IMR-90 (cell line): ENCODE results near the gene ZNF76. TPM values are rescaled to one million over a fixed set of nuclear protein-coding genes. Genes with fewer than 3 reads are reported as not detected.

Experiments used
- ATAC-seq: fragments of 200-7000 bp; cut with Tn5 transposase; 2 replicates; pipeline ENCODE4 v1.9.1; 2020; ENCODE audit warnings: low read depth, mild to moderate bottlenecking, moderate library complexity
- BruUV-seq: library from RNA; stranded (reverse); fragments of 400-500 nt; replicated peaks from 2 replicates; lab custom pipeline; 2021; lab: Mats Ljungman, UMichigan
- CTCF ChIA-PET: fragments of 300-600 bp; formaldehyde crosslinking; extraction: SDS; loops from one replicate; lab custom pipeline; 2021; ENCODE audit warnings: antibody characterized with exemption; lab: Yijun Ruan, JAX
- POLR2A ChIA-PET: fragments of 300-600 bp; sonication (Branson Sonifier 250); formaldehyde crosslinking; loops from one replicate; lab custom pipeline; 2022; ENCODE audit warnings: antibody characterized with exemption; ENCODE audit not compliant: unreplicated experiment; lab: Charles Lee
- DNase-seq: peaks from one replicate; pipeline ENCODE4 v3.0.0; 2013
- H2AFZ ChIP-seq: replicated peaks from 2 replicates; pipeline ENCODE3; 2013; ENCODE audit warnings: low read length, mild to moderate bottlenecking; ENCODE audit not compliant: poor library complexity
- H2AK5ac ChIP-seq: 2 replicates; pipeline ENCODE4 v1.6.1; 2013; ENCODE audit warnings: low read depth, low read length, inconsistent platforms
- H2AK9ac ChIP-seq: replicated peaks from 2 replicates; pipeline ENCODE3; 2013; ENCODE audit warnings: mild to moderate bottlenecking, low read depth, low read length, moderate library complexity; ENCODE audit not compliant: poor library complexity
- H2BK120ac ChIP-seq: 2 replicates; pipeline ENCODE4 v1.6.1; 2013; ENCODE audit warnings: low read depth, low read length, inconsistent platforms
- H2BK15ac ChIP-seq: 3 replicates; pipeline ENCODE4 v1.6.1; 2013; ENCODE audit warnings: low read depth, low read length, inconsistent platforms
- H2BK20ac ChIP-seq: 2 replicates; pipeline ENCODE4 v1.6.1; 2013; ENCODE audit warnings: low read depth, mild to moderate bottlenecking, inconsistent platforms, low read length, moderate library complexity
- H2BK5ac ChIP-seq: 2 replicates; pipeline ENCODE4 v1.6.1; 2013; ENCODE audit warnings: mild to moderate bottlenecking, low read depth, low read length, inconsistent platforms; ENCODE audit not compliant: poor library complexity, severe bottlenecking
- H3K14ac ChIP-seq: replicated peaks from 2 replicates; pipeline ENCODE4 v1.6.1; 2013; ENCODE audit warnings: low read depth, low read length, inconsistent platforms
- H3K18ac ChIP-seq: 2 replicates; pipeline ENCODE4 v1.6.1; 2013; ENCODE audit warnings: low read depth, low read length, control low read depth
- H3K23ac ChIP-seq: 2 replicates; pipeline ENCODE4 v1.6.1; 2013; ENCODE audit warnings: low read depth, low read length, inconsistent platforms
- H3K27ac ChIP-seq: 2 replicates; pipeline ENCODE4 v1.5.1; 2013; ENCODE audit warnings: mild to moderate bottlenecking, control low read depth, low read length; ENCODE audit not compliant: insufficient read depth
- H3K27me3 ChIP-seq: 2 replicates; pipeline ENCODE4 v1.6.1; 2013; ENCODE audit warnings: low read length; ENCODE audit not compliant: control insufficient read depth, insufficient read depth
- H3K36me3 ChIP-seq: 2 replicates; pipeline ENCODE4 v1.6.1; 2013; ENCODE audit warnings: low read length, mixed read lengths; ENCODE audit not compliant: control insufficient read depth, insufficient read depth
- H3K4ac ChIP-seq: 2 replicates; pipeline ENCODE4 v1.6.1; 2013; ENCODE audit warnings: low read depth, low read length, inconsistent platforms
- H3K4me1 ChIP-seq: 2 replicates; pipeline ENCODE4 v1.6.1; 2013; ENCODE audit warnings: low read length, mixed read lengths; ENCODE audit not compliant: control insufficient read depth, insufficient read depth
- H3K4me2 ChIP-seq: 2 replicates; pipeline ENCODE4 v1.6.1; 2013; ENCODE audit warnings: low read depth, mild to moderate bottlenecking, control low read depth, low read length, moderate library complexity
- H3K4me3 ChIP-seq: 2 replicates; pipeline ENCODE4 v1.5.1; 2013; ENCODE audit warnings: low read depth, mild to moderate bottlenecking, control low read depth, low read length, moderate library complexity; ENCODE audit not compliant: insufficient read depth
- H3K56ac ChIP-seq: 2 replicates; pipeline ENCODE4 v1.6.1; 2013; ENCODE audit warnings: low read length, inconsistent platforms; ENCODE audit not compliant: insufficient read depth; ENCODE audit errors: extremely low read depth
- H3K79me1 ChIP-seq, 2 experiments: 2 replicates each; pipeline ENCODE4 v1.6.1; 2013; ENCODE audit warnings: low read length in 2 of 2, inconsistent platforms in 1 of 2, low read depth in 1 of 2
- H3K9ac ChIP-seq: 2 replicates; pipeline ENCODE4 v1.6.1; 2013; ENCODE audit warnings: low read depth, low read length, control low read depth
- H3K9me1 ChIP-seq: 2 replicates; pipeline ENCODE4 v1.6.1; 2013; ENCODE audit warnings: low read length, inconsistent platforms; ENCODE audit not compliant: insufficient read depth
- H3K9me3 ChIP-seq: 2 replicates; pipeline ENCODE4 v1.6.1; 2013; ENCODE audit warnings: low read length; ENCODE audit not compliant: control insufficient read depth, insufficient read depth
- H4K20me1 ChIP-seq: 2 replicates; pipeline ENCODE4 v1.6.1; 2013; ENCODE audit warnings: low read length, inconsistent platforms; ENCODE audit not compliant: insufficient read depth
- H4K5ac ChIP-seq: 2 replicates; pipeline ENCODE4 v1.6.1; 2013; ENCODE audit warnings: mild to moderate bottlenecking, low read depth, low read length, control low read depth
- H4K8ac ChIP-seq, 2 experiments: 2 replicates each; pipeline ENCODE4 v1.6.1; 2013; ENCODE audit warnings: low read depth in 2 of 2, low read length in 2 of 2, control low read depth in 1 of 2, inconsistent platforms in 1 of 2
- H4K91ac ChIP-seq: 2 replicates; pipeline ENCODE4 v1.6.1; 2013; ENCODE audit warnings: low read depth, low read length, inconsistent platforms; ENCODE audit not compliant: insufficient read depth
- FOS ChIP-seq: fragments of 150-350 bp; IDR thresholded peaks from 2 replicates; pipeline ENCODE4 v1.6.1; 2016; ENCODE audit warnings: low read depth, low read length
- POLR2A ChIP-seq: IDR thresholded peaks from 2 replicates; pipeline ENCODE4 v1.6.1; 2012; ENCODE audit warnings: mild to moderate bottlenecking, low read depth, low read length
- WGBS, 2 experiments: methylation state at CpG; one replicate each; pipeline versions ENCODE4 v1.1.5 to v1.1.7; 2013; ENCODE audit warnings: missing lambda C conversion rate in 2 of 2; ENCODE audit not compliant: insufficient read length in 1 of 2; ENCODE audit errors: extremely low coverage in 2 of 2; 5-methylcytosine and 5-hydroxymethylcytosine counted together
- dilution Hi-C: fragments of 300-500 bp; cut with HindIII; formaldehyde crosslinking; loops from one replicate; pipeline ENCODE4 v1.14.3; 2018; ENCODE audit warnings: low sequenced_read_pairs; ENCODE audit not compliant: unreplicated experiment
- in situ Hi-C: fragments of 300-500 bp; cut with MboI; formaldehyde crosslinking; loops from 3 replicates; pipeline ENCODE4 v1.14.3; 2019; ENCODE audit warnings: low sequenced_read_pairs, inconsistent platforms, mixed read lengths
- intact Hi-C: fragments of 100-400 bp; cut with micrococcal nuclease; formaldehyde crosslinking; loops from 2 replicates; pipeline ENCODE4 v1.10.0; 2022
- polyA plus RNA-seq, 3 experiments: library from polyadenylated mRNA; depleted of rRNA; stranded (reverse); fragments of >200 nt; gene quantifications; 2 replicates each; pipeline ENCODE4 v1.2.3, GENCODE V29; 2012; ENCODE audit warnings: low replicate concordance in 1 of 3
- total RNA-seq: library from RNA; depleted of rRNA; stranded (reverse); fragments of >200 nt; gene quantifications from 2 replicates; pipeline ENCODE4 v1.2.3, GENCODE V29; 2012

The ZNF76 gene
- total and polyA plus RNA-seq, 2 of the 4 experiments (the other 2 are of a cell fraction) = 19.9 to 21.1 TPM

GRCh38 chr6:35215665-35216411 lies 43.7 kb upstream of the ZNF76 start:
- H3K27me3 ChIP-seq = peaks cover 23% of the 10 kb centered on the region
- TF ChIP-seq POLR2A = no peak
- no peak for TF ChIP-seq FOS
- no peak overlapping the region for H3K56ac ChIP-seq
- in situ Hi-C loops = no loop called here
- WGBS, 2 experiments = 60% methylated on average over 1 of the region's 6 CpGs; no CpG with 5 or more reads in 1 of the 2 experiments
- H2AFZ ChIP-seq = peak overlapping the region; percentile 4
- H2BK20ac ChIP-seq = no peak overlapping the region
- H4K20me1 ChIP-seq = peaks cover 16% of the 10 kb centered on the region
- no peaks in the 10 kb centered on the region for H3K9me3 ChIP-seq
- H2BK15ac ChIP-seq = no peak overlapping the region; the same call in 2 of the 3 replicates
- peaks cover 0 to 22% of the 10 kb centered on the region in 2 experiments; a peak in 2 of 4 replicates for H3K79me1 ChIP-seq
- DNase-seq (peak; percentile 27), ATAC-seq (0 out of 2 replicates have a peak, but pooled peaks have one; percentile 1)
- H3K36me3 ChIP-seq = no peaks in the 10 kb centered on the region
- CTCF ChIA-PET = interaction anchor here (0.9 kb wide), 1 partner anchor 25 kb away, joined by 3 read pairs; no protein-coding TSS in a partner anchor
- H3K27ac ChIP-seq = peak overlapping the region; percentile 18; the same call in 1 of the 2 replicates
- peak overlapping the region; percentile 75 for H2AK5ac ChIP-seq
- no peak overlapping the region for H3K18ac ChIP-seq
- peak overlapping the region; percentile 43 for H3K4me2 ChIP-seq
- intact Hi-C loops = loop anchor here (2.0 kb wide), 1 partner anchor 69 kb away; no protein-coding TSS in a partner anchor
- H3K4me1 ChIP-seq = peaks cover 34% of the 10 kb centered on the region
- H4K5ac ChIP-seq = no peak overlapping the region; the same call in 1 of the 2 replicates
- H2BK120ac ChIP-seq = no peak overlapping the region
- H4K8ac ChIP-seq = no peak overlapping the region
- peak overlapping the region; percentile 38 for H3K9ac ChIP-seq
- POLR2A ChIA-PET = interaction anchor here (0.6 kb wide), 2 partner anchors 107 to 225 kb away, joined by 3 to 5 read pairs; no protein-coding TSS in a partner anchor
- dilution Hi-C loops = no loop called here
- H2BK5ac ChIP-seq = no peak overlapping the region
- peaks cover 21% of the 10 kb centered on the region; the same call in 1 of the 2 replicates for H3K9me1 ChIP-seq
- H3K23ac ChIP-seq = peak overlapping the region; percentile 35; the same call in 1 of the 2 replicates
- H4K91ac ChIP-seq = peak overlapping the region; percentile 23; the same call in 1 of the 2 replicates
- peak overlapping the region; percentile 0 for H2AK9ac ChIP-seq
- H3K4me3 ChIP-seq = no peak overlapping the region
- BruUV-seq = no TSS peak
- no peak overlapping the region; the same call in 1 of the 2 replicates for H3K14ac ChIP-seq
- H3K4ac ChIP-seq = peak overlapping the region; percentile 44; the same call in 1 of the 2 replicates
